ENCODE results near the gene SSTR1. TPM values are rescaled to one million over a fixed set of nuclear protein-coding genes. Genes with fewer than 3 reads are reported as not detected.

SSTR1 gene
- total RNA-seq, 3 donors from 2014 or later: 5.4 to 9.7 (median 6.1) TPM

DNA sequence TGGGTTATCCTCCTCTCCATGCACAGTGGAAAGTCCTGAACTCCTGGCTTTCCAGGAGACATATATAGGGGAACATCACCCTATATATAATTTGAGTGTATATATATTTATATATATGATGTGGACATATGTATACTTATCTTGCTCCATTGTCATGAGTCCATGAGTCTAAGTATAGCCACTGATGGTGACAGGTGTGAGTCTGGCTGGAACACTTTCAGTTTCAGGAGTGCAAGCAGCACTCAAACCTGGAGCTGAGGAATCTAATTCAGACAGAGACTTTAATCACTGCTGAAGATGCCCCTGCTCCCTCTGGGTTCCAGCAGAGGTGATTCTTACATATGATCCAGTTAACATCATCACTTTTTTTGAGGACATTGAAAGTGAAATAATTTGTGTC lies 4.4 kb downstream of the SSTR1 start:
- TF ChIP-seq, protein P1, sequence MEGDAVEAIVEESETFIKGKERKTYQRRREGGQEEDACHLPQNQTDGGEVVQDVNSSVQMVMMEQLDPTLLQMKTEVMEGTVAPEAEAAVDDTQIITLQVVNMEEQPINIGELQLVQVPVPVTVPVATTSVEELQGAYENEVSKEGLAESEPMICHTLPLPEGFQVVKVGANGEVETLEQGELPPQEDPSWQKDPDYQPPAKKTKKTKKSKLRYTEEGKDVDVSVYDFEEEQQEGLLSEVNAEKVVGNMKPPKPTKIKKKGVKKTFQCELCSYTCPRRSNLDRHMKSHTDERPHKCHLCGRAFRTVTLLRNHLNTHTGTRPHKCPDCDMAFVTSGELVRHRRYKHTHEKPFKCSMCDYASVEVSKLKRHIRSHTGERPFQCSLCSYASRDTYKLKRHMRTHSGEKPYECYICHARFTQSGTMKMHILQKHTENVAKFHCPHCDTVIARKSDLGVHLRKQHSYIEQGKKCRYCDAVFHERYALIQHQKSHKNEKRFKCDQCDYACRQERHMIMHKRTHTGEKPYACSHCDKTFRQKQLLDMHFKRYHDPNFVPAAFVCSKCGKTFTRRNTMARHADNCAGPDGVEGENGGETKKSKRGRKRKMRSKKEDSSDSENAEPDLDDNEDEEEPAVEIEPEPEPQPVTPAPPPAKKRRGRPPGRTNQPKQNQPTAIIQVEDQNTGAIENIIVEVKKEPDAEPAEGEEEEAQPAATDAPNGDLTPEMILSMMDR (IDR thresholded peaks at IDR 0.05): no peak
- ATAC-seq: no peak
- Histone ChIP-seq H3K9me3 (no peaks in the 10 kb centered on the region), H3K4me3 (no peak overlapping the region), H3K36me3 (ENCODE audit: low read depth) (no peaks in the 10 kb centered on the region), H3K4me1 (ENCODE audit: low read depth) (peaks cover 8% of the 10 kb centered on the region)
- intact Hi-C loops (cut with DNase I, micrococcal nuclease): no loop called here
- no peak for DNase-seq

DNA sequence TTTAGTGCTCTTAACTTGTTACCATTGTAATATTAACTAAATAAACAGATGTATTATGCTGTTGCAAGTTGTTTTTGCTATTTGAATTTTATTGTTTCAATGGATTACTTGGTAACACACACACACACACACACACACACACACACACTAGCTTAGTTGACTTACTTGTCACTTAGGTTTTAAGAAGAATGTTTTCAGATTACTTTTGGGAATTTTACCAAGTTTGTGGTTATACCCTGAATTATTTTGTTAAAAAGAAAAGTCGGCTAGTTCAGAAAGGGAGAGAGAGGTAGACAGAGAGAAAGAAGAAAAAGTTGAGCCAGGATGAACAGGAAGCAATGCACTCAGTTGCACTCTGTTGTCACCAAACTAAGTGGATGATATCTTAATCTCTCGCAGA lies 5.3 kb downstream of the SSTR1 start:
- Histone ChIP-seq H3K4me3 (no peak overlapping the region), H3K36me3 (ENCODE audit: low read depth) (no peaks in the 10 kb centered on the region), H3K4me1 (ENCODE audit: low read depth) (peaks cover 8% of the 10 kb centered on the region), H3K9me3 (no peaks in the 10 kb centered on the region)
- intact Hi-C loops (cut with DNase I, micrococcal nuclease): no loop called here
- ATAC-seq: no peak
- no peak for DNase-seq
- TF ChIP-seq, protein P1 (IDR thresholded peaks at IDR 0.05): no peak

DNA sequence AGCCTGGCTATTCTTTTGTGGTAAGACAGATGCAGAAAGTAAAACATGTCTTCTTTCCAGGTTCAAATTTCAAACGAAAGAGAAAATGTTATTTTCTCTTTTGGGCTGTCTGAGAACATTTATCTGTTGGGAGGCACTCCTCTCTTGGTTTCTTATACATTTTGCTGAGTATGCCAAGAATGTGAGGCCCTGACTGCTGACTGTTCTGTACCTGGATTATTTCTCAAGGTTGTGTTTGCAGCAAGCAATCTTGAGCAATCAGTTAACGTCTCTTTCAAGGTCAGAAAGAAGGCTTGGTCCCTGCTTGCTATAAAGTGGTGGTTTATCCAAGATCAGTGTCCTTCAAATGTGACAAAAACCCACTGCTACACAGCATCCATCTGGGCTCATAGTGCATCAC lies 9.8 kb downstream of the SSTR1 start:
- no peaks in the 10 kb centered on the region for H3K9me3 ChIP-seq
- TF ChIP-seq, protein P1 (IDR thresholded peaks at IDR 0.05): no peak
- intact Hi-C loops (cut with DNase I, micrococcal nuclease): no loop called here
- H3K36me3 ChIP-seq (ENCODE audit: low read depth): no peaks in the 10 kb centered on the region
- H3K4me3 ChIP-seq: no peak overlapping the region
- ATAC-seq (no peak), DNase-seq (no peak)
- H3K4me1 ChIP-seq (ENCODE audit: low read depth): no peaks in the 10 kb centered on the region

DNA sequence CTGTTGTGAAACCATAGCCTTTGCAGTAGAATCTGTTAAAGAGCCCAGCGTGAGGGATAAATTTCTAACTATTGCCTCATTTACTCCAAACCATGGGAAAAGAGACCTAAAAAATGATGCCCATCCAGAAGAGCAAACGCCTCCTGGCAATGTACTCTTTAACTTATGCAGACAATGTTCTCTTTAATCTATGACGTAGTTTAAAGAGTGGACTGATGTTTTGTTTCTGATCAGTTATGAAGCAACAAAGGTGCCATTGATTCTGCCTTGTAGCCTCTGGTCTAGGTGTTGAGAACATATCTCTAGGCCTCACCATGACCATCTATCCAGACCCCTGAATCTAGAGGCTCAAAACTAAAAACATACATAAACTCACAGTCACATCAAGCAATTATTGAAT lies 13.4 kb downstream of the SSTR1 start:
- Histone ChIP-seq H3K9me3 (no peaks in the 10 kb centered on the region), H3K4me3 (no peak overlapping the region), H3K4me1 (ENCODE audit: low read depth) (no peaks in the 10 kb centered on the region), H3K36me3 (ENCODE audit: low read depth) (no peaks in the 10 kb centered on the region)
- ATAC-seq (no peak), DNase-seq (no peak)
- intact Hi-C loops (cut with DNase I, micrococcal nuclease): no loop called here
- TF ChIP-seq, protein P1 (IDR thresholded peaks at IDR 0.05): no peak

DNA sequence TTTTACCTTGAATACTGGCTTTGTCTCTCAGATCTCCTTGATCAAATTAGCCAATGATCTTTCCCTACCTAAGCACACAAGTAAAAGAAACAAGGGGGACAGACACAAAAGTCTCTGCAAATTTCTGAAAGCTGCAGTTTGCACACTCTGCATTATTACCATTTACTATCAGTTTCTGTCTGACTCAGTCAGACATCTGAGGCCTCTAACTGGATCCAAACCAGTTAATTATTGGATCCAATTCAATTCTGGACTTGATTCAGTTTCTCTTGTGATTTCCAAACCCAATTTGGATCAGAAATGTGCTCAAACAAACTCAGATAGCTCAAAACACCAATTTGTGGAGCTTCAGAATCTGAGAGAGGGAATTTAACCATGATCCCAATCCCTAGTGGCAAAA lies 16.6 kb downstream of the SSTR1 start:
- no peak overlapping the region for H3K4me3 ChIP-seq
- ATAC-seq: no peak
- intact Hi-C loops (cut with DNase I, micrococcal nuclease): no loop called here
- H3K4me1 ChIP-seq (ENCODE audit: low read depth): no peaks in the 10 kb centered on the region
- no peaks in the 10 kb centered on the region for H3K9me3 ChIP-seq
- no peaks in the 10 kb centered on the region for H3K36me3 ChIP-seq (ENCODE audit: low read depth)
- TF ChIP-seq, protein P1 (IDR thresholded peaks at IDR 0.05): no peak
- no peak for DNase-seq

DNA sequence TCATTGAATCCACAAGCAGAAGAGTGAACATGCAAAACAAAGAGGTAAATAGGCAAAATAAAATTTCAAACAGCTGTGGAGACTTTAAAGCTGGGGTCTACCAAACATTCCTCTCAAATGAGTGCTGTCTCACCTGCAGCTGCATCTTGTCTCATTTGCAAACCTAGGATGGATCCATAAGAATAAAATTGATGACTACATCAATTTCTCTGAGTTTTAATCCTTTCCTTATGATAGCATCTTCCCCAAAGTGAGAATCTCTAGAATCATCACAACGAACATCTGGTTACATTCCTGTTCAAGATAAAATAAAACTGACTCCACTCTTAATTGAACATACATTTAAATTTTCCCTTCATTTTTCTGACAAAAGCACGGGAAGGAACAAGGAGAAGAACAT lies 18.2 kb downstream of the SSTR1 start:
- TF ChIP-seq, protein P1 (IDR thresholded peaks at IDR 0.05): no peak
- no peaks in the 10 kb centered on the region for H3K9me3 ChIP-seq
- H3K4me1 ChIP-seq (ENCODE audit: low read depth): no peaks in the 10 kb centered on the region
- ATAC-seq (no peak), DNase-seq (no peak)
- intact Hi-C loops (cut with DNase I, micrococcal nuclease): no loop called here
- no peaks in the 10 kb centered on the region for H3K36me3 ChIP-seq (ENCODE audit: low read depth)
- no peak overlapping the region for H3K4me3 ChIP-seq

Data from mucosa of descending colon (tissue), 3 donors.